GM12878 (cell line): Measurements from ENCODE around the gene TDP2. TPM values are rescaled to one million over a fixed set of nuclear protein-coding genes. Genes with fewer than 3 reads are reported as not detected.

Experiments
- ATAC-seq: fragments of 200-7000 bp; cut with Tn5 transposase; 3 replicates; pipeline ENCODE4 v1.9.1; 2020; ENCODE audit warnings: mild to moderate bottlenecking, moderate library complexity
- BruUV-seq: library from RNA; stranded (reverse); fragments of 400-500 nt; replicated peaks from 2 replicates; lab custom pipeline; 2021; lab: Mats Ljungman, UMichigan
- CTCF ChIA-PET: fragments of 300-600 bp; sonication (Branson Sonifier 250); formaldehyde crosslinking; extraction: SDS; loops from one replicate; lab custom pipeline; 2021; ENCODE audit warnings: inconsistent platforms; lab: Yijun Ruan, JAX
- POLR2A ChIA-PET: fragments of 350-600 bp; formaldehyde crosslinking; extraction: SDS; loops from one replicate; lab custom pipeline; 2021; ENCODE audit warnings: inconsistent platforms; lab: Charles Lee
- RAD21 ChIA-PET: fragments of 300-600 bp; sonication (Branson Sonifier 250); formaldehyde crosslinking; loops from one replicate; lab custom pipeline; 2023; ENCODE audit warnings: antibody characterized with exemption; ENCODE audit not compliant: unreplicated experiment; lab: Charles Lee
- SMC1A ChIA-PET: fragments of 300-600 bp; sonication (Branson Sonifier 250); formaldehyde crosslinking; loops from one replicate; lab custom pipeline; 2023; ENCODE audit not compliant: unreplicated experiment, uncharacterized antibody; lab: Charles Lee
- DNase-seq: peaks from one replicate; pipeline ENCODE4 v3.0.0-alpha.2; 2011; ENCODE audit warnings: low read depth, low spot score
- FAIRE-seq: peaks from 3 replicates; lab custom pipeline; 2011; peaks lifted over from hg19 to GRCh38; lab: Jason Lieb, UNC
- H2AFZ ChIP-seq: 2 replicates; pipeline ENCODE4 v1.6.0; 2011; ENCODE audit warnings: low read depth, low read length, control low read depth; ENCODE audit not compliant: control insufficient read depth
- H3K27ac ChIP-seq: 2 replicates; pipeline ENCODE4 v1.5.1; 2011; ENCODE audit warnings: control low read depth; ENCODE audit not compliant: control insufficient read depth, insufficient read depth
- H3K27me3 ChIP-seq, 2 experiments: replicated peaks in 1 of 2; 2 replicates each; pipeline versions ENCODE4 v1.6.0 to v1.6.1; 2011; ENCODE audit warnings: low read length in 1 of 2; ENCODE audit not compliant: control insufficient read depth in 2 of 2, insufficient read depth in 2 of 2
- H3K36me3 ChIP-seq, 2 experiments: 2 replicates each; pipeline ENCODE4 v1.5.1; 2011; ENCODE audit warnings: low read length in 1 of 2; ENCODE audit not compliant: control insufficient read depth in 2 of 2, insufficient read depth in 2 of 2
- H3K4me1 ChIP-seq: 2 replicates; pipeline ENCODE4 v1.6.1; 2011; ENCODE audit warnings: mild to moderate bottlenecking, low read length, moderate library complexity, mixed read lengths; ENCODE audit not compliant: control insufficient read depth, insufficient read depth
- H3K4me2 ChIP-seq: 2 replicates; pipeline ENCODE4 v1.6.0; 2011; ENCODE audit warnings: control low read depth; ENCODE audit not compliant: control insufficient read depth, insufficient read depth
- H3K4me3 ChIP-seq: fragments of 200-600 bp; sonication (generic); 2 replicates; pipeline ENCODE4 v1.5.1; 2016
- H3K79me2 ChIP-seq: 2 replicates; pipeline ENCODE4 v1.6.0; 2011; ENCODE audit warnings: low read length; ENCODE audit not compliant: control insufficient read depth, insufficient read depth
- H3K9ac ChIP-seq: 2 replicates; pipeline ENCODE4 v1.8.0; 2011; ENCODE audit warnings: low read length, control low read depth, mixed read lengths; ENCODE audit not compliant: control insufficient read depth, insufficient read depth
- H3K9me3 ChIP-seq: replicated peaks from 3 replicates; pipeline ENCODE4 v1.5.1; 2011; ENCODE audit warnings: mild to moderate bottlenecking, low read length; ENCODE audit not compliant: control insufficient read depth, insufficient read depth
- H4K20me1 ChIP-seq: 2 replicates; pipeline ENCODE4 v1.6.0; 2011; ENCODE audit not compliant: control insufficient read depth, insufficient read depth
- ATF2 ChIP-seq: IDR thresholded peaks from 2 replicates; pipeline ENCODE4 v1.6.1; 2012; ENCODE audit warnings: low read length, inconsistent platforms
- ATF7 ChIP-seq: fragments of 450-650 bp; IDR thresholded peaks from 2 replicates; pipeline ENCODE4 v1.6.1; 2016; ENCODE audit warnings: low read depth, mild to moderate bottlenecking
- CEBPZ ChIP-seq: fragments of 150-350 bp; IDR thresholded peaks from 2 replicates; pipeline ENCODE4 v1.6.1; 2016; ENCODE audit warnings: low read depth, low read length
- E2F4 ChIP-seq: IDR thresholded peaks from 2 replicates; pipeline ENCODE4 v1.6.1; 2012; ENCODE audit warnings: low read depth, low read length, improper control_type of control experiment
- FOS ChIP-seq: IDR thresholded peaks from 3 replicates; pipeline ENCODE4 v1.6.1; 2011; ENCODE audit warnings: borderline replicate concordance; ENCODE audit not compliant: insufficient read length; ENCODE audit errors: extremely low read depth
- FOXM1 ChIP-seq: IDR thresholded peaks from 2 replicates; pipeline ENCODE4 v1.6.1; 2012; ENCODE audit warnings: low read depth, mild to moderate bottlenecking, inconsistent platforms, low read length, moderate library complexity
- GABPA ChIP-seq: IDR thresholded peaks from 2 replicates; pipeline ENCODE4 v1.6.1; 2014; ENCODE audit warnings: antibody characterized with exemption, low read depth, mild to moderate bottlenecking, inconsistent platforms
- KLF5 ChIP-seq: fragments of 450-650 bp; IDR thresholded peaks from 2 replicates; pipeline ENCODE4 v1.6.1; 2014; ENCODE audit warnings: mild to moderate bottlenecking; ENCODE audit not compliant: partially characterized antibody
- MXI1 ChIP-seq: fragments of 150-350 bp; IDR thresholded peaks from 2 replicates; pipeline ENCODE4 v1.6.1; 2011; ENCODE audit warnings: low read depth, mild to moderate bottlenecking, inconsistent platforms, low read length, improper control_type of control experiment
- NBN ChIP-seq: fragments of 450-650 bp; IDR thresholded peaks from 2 replicates; pipeline ENCODE4 v1.6.1; 2016
- POU2F2 ChIP-seq: IDR thresholded peaks from 3 replicates; pipeline ENCODE4 v1.6.1; 2011; ENCODE audit warnings: low read depth, mild to moderate bottlenecking, low read length, borderline replicate concordance
- ZNF207 ChIP-seq: fragments of 450-650 bp; IDR thresholded peaks from 2 replicates; pipeline ENCODE4 v1.6.1; 2014; ENCODE audit warnings: antibody characterized with exemption, mild to moderate bottlenecking, borderline replicate concordance
- ZNF622 ChIP-seq: fragments of 450-650 bp; IDR thresholded peaks from 2 replicates; pipeline ENCODE4 v1.6.1; 2017; ENCODE audit warnings: mild to moderate bottlenecking, inconsistent platforms
- ZSCAN29 ChIP-seq: fragments of 450-650 bp; IDR thresholded peaks from 2 replicates; pipeline ENCODE4 v1.6.1; 2017; ENCODE audit warnings: mild to moderate bottlenecking, moderate library complexity
- ZZZ3 ChIP-seq: IDR thresholded peaks from 2 replicates; pipeline ENCODE4 v1.6.1; 2011; ENCODE audit warnings: low read depth; ENCODE audit not compliant: control insufficient read depth, insufficient read length
- WGBS: methylation state at CpG from one replicate; pipeline ENCODE4 v1.1.6; 2016; ENCODE audit warnings: low lambda C conversion rate; ENCODE audit not compliant: insufficient replicate concordance, insufficient coverage; ENCODE audit errors: missing lambda C conversion rate; 5-methylcytosine and 5-hydroxymethylcytosine counted together
- in situ Hi-C: fragments of 300-500 bp; cut with MboI; formaldehyde crosslinking; loops from 9 replicates; pipeline ENCODE4 v1.14.3; 2018; ENCODE audit warnings: mixed read lengths
- intact Hi-C: fragments of 100-400 bp; cut with micrococcal nuclease; formaldehyde crosslinking; loops from one replicate; pipeline ENCODE4 v1.14.2; 2022; ENCODE audit not compliant: unreplicated experiment
- polyA plus RNA-seq, 11 experiments: library from polyadenylated mRNA; depleted of rRNA in 4 of 11; unstranded in 6 of 11; stranded (reverse) in 5 of 11; fragments of >200 nt; fragmentation: Nextera tagmentation in 4 of 11; fragmentation: Illumina TruSeq in 1 of 11; extraction: Ambion mirVana in 4 of 11; extraction: Trizol in 1 of 11; gene quantifications; 1 replicate in 1 of 11; 2 replicates in 10 of 11; pipeline versions ENCODE4 v1.2.1 to v1.2.3, GENCODE V29; 2011 to 2016; ENCODE audit warnings: inconsistent platforms in 2 of 11, missing spikeins in 2 of 11, low read depth in 1 of 11
- total RNA-seq, 4 experiments: library from RNA; depleted of rRNA in 3 of 4; stranded (reverse); fragments of >200 nt in 3 of 4; fragmentation: Illumina TruSeq in 1 of 4; extraction: Trizol in 1 of 4; gene quantifications; 2 replicates each; pipeline versions ENCODE4 v1.2.1 to v1.2.3, GENCODE V29; 2013 to 2021
- TF ChIP-seq, protein P1 (sequence below): fragments of 450-650 bp; conservative IDR thresholded peaks from 2 replicates; pipeline ENCODE4 v1.6.1; 2017; ENCODE audit warnings: mild to moderate bottlenecking, moderate library complexity

The TDP2 gene
- total and polyA plus RNA-seq, 10 of the 15 experiments (the other 5 are each of a cell fraction or from before 2014, with no cell fraction given): 24.4 to 53.3 (median 38.8) TPM

DNA sequence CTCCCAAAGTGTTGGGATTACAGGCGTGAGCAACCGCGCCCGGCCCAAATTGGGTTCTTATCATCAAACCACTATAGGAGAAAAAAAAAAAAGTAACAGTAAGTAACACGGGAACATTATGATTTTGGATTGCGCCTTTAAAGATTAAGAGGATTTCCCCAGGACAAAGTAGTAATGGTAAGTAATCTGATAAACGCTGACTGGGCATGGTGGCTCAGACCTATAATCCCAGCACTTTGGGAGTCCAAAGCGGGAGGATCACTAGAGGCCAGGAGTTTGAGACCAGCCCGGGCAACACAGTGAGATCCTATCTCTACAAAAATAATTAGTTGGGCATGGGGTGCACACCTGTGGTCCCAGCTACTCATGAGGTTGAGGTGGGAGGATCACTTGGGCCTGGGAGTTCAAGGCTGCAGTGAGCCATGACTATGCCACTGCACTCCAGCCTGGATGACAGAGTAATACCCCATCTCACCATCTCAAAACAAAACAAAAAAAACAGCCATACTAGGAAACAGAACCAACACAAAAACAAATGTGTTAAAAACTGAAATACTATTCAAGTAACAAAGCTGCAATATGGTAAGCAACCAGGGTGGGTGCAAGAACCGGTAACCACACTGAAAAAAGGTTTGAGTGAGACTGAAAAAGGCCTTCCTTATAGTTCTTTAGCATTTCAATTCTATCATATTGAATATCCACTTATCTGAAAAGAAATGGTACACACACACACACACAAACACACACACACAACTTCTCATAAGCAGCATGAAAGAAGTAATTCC, 44.0 kb upstream of the TDP2 start:
- Histone ChIP-seq H3K27ac (no peak overlapping the region), H2AFZ (no peak overlapping the region), H3K4me1 (no peaks in the 10 kb centered on the region), H3K9ac (no peak overlapping the region), H3K4me3 (no peak overlapping the region), H4K20me1 (0 out of 2 replicates have a peak, but pooled peaks cover 4% of the 10 kb centered on the region), H3K79me2 (peaks cover 44% of the 10 kb centered on the region), H3K9me3 (no peaks in the 10 kb centered on the region), H3K36me3 (peaks cover 7 to 50% of the 10 kb centered on the region in 2 experiments), H3K27me3 (no peaks in the 10 kb centered on the region), H3K4me2 (peak overlapping the region; percentile 35; the same call in 1 of the 2 replicates)
- no TSS peak for BruUV-seq
- ATAC-seq (peak; percentile 23), FAIRE-seq (no peak), DNase-seq (no peak)
- ChIA-PET RAD21 (interaction anchor here (0.6 kb wide), 1 partner anchor 129 kb away, joined by 3 read pairs; no protein-coding TSS in a partner anchor), CTCF (interaction anchor here (1.6 kb wide), 1 partner anchor 56 kb away, joined by 3 read pairs; no protein-coding TSS in a partner anchor), POLR2A (no interaction called here), SMC1A (interaction anchor here (0.7 kb wide), 1 partner anchor 282 kb away, joined by 3 read pairs; no protein-coding TSS in a partner anchor)
- intact Hi-C loops (loop anchor here (10.0 kb wide), 1 partner anchor 314 kb away; no protein-coding TSS in a partner anchor), in situ Hi-C loops (loop anchor here (25.0 kb wide), 1 partner anchor 648 kb away; no protein-coding TSS in a partner anchor)
- 81% methylated on average over 10 of the region's 10 CpGs for WGBS
- TF ChIP-seq ZZZ3 (no peak), KLF5 (no peak), MXI1 (no peak), ATF2 (no peak), ZNF622 (no peak), GABPA (no peak), ATF7 (no peak), ZSCAN29 (no peak), FOS (no peak), NBN (no peak), FOXM1 (no peak), CEBPZ (no peak), POU2F2 (no peak), E2F4 (no peak), ZNF207 (no peak)
- TF ChIP-seq, protein P1, sequence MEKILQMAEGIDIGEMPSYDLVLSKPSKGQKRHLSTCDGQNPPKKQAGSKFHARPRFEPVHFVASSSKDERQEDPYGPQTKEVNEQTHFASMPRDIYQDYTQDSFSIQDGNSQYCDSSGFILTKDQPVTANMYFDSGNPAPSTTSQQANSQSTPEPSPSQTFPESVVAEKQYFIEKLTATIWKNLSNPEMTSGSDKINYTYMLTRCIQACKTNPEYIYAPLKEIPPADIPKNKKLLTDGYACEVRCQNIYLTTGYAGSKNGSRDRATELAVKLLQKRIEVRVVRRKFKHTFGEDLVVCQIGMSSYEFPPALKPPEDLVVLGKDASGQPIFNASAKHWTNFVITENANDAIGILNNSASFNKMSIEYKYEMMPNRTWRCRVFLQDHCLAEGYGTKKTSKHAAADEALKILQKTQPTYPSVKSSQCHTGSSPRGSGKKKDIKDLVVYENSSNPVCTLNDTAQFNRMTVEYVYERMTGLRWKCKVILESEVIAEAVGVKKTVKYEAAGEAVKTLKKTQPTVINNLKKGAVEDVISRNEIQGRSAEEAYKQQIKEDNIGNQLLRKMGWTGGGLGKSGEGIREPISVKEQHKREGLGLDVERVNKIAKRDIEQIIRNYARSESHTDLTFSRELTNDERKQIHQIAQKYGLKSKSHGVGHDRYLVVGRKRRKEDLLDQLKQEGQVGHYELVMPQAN: no peak
